ENCODE results near the gene FADS3.

DNA sequence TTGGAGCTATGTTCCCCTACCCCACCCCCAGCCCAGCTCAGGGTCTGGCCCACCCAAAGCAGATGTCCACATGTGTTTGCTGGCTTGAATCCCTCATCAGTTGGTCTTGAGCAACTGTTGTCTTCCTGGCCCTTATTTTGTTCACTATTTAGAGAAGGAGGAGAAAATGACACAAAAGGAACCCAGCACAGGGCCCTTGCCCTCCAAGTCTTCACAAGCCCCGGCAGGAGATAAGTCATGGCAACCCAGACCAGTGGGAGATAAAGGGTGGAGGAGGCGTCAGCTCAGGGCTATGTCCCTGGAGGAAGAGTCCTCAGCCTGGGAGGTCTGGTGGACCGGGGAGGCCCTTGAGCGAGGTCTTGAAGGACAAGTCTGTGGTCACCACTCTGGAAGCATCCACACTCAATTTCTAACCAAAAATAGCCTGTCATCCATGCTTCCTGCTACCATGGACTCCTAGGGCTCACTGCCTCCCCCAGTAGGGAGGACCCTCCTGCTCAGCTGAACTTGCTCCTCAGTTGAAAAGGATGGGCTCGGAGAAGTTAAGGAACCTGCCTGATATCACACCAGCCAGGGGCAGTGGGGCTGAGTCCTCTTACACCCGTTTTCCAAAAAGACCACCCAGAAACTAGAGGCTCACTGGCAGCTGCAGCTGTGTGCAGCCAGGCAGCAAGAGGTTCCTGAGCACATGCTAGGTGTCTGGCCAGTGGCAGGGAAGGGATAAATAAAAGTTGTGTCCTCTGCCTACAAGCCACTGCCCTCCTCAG lies 27.8 kb upstream of the FADS3 start:
- TF ChIP-seq, protein P1, sequence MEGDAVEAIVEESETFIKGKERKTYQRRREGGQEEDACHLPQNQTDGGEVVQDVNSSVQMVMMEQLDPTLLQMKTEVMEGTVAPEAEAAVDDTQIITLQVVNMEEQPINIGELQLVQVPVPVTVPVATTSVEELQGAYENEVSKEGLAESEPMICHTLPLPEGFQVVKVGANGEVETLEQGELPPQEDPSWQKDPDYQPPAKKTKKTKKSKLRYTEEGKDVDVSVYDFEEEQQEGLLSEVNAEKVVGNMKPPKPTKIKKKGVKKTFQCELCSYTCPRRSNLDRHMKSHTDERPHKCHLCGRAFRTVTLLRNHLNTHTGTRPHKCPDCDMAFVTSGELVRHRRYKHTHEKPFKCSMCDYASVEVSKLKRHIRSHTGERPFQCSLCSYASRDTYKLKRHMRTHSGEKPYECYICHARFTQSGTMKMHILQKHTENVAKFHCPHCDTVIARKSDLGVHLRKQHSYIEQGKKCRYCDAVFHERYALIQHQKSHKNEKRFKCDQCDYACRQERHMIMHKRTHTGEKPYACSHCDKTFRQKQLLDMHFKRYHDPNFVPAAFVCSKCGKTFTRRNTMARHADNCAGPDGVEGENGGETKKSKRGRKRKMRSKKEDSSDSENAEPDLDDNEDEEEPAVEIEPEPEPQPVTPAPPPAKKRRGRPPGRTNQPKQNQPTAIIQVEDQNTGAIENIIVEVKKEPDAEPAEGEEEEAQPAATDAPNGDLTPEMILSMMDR (IDR thresholded peaks at IDR 0.05): no peak
- peak; percentile 4 for TF ChIP-seq EZH2 (IDR thresholded peaks at IDR 0.05)
- TF ChIP-seq EZH2phosphoT487 (IDR thresholded peaks at IDR 0.05): no peak
